Parathyroid adenoma (tissue), 2 donors: ENCODE results near the gene ZNF165.

Source experiments
- H2AFZ ChIP-seq: fragments of 300-600 bp; sonication (generic); one replicate; pipeline ENCODE4 v1.7.0; 2017; ENCODE audit warnings: antibody characterized with exemption, mild to moderate bottlenecking
- H3K27ac ChIP-seq: fragments of 300-600 bp; sonication (generic); one replicate; pipeline ENCODE4 v1.7.0; 2017
- H3K27me3 ChIP-seq: fragments of 300-600 bp; sonication (generic); one replicate; pipeline ENCODE4 v1.7.0; 2017; ENCODE audit warnings: low read length; ENCODE audit not compliant: control insufficient read depth, insufficient read depth
- H3K36me3 ChIP-seq: fragments of 300-600 bp; sonication (generic); one replicate; pipeline ENCODE4 v1.7.0; 2017; ENCODE audit warnings: low read length; ENCODE audit not compliant: control insufficient read depth, insufficient read depth
- H3K4me1 ChIP-seq: fragments of 300-600 bp; sonication (generic); one replicate; pipeline ENCODE4 v1.7.0; 2017; ENCODE audit warnings: control low read depth
- H3K4me2 ChIP-seq: fragments of 300-600 bp; sonication (generic); one replicate; pipeline ENCODE4 v1.7.0; 2017; ENCODE audit warnings: low read length
- H3K4me3 ChIP-seq: fragments of 300-600 bp; sonication (generic); one replicate; pipeline ENCODE4 v1.7.0; 2017; ENCODE audit warnings: low read depth, low read length
- H3K79me2 ChIP-seq: fragments of 300-600 bp; sonication (generic); one replicate; pipeline ENCODE4 v1.7.0; 2017; ENCODE audit warnings: control low read depth
- H3K9ac ChIP-seq: fragments of 300-600 bp; sonication (generic); one replicate; pipeline ENCODE4 v1.7.0; 2017; ENCODE audit warnings: mild to moderate bottlenecking
- H3K9me3 ChIP-seq: fragments of 300-600 bp; sonication (generic); one replicate; pipeline ENCODE4 v1.7.0; 2017; ENCODE audit warnings: low read length; ENCODE audit not compliant: control insufficient read depth
- TF ChIP-seq, protein P1 (sequence below): fragments of 300-600 bp; sonication (generic); IDR thresholded peaks from one replicate; pipeline ENCODE4 v1.7.0; 2017; ENCODE audit warnings: antibody characterized with exemption, mild to moderate bottlenecking
- donor health status: primary hyperparathyroidism.

The ZNF165 gene

DNA sequence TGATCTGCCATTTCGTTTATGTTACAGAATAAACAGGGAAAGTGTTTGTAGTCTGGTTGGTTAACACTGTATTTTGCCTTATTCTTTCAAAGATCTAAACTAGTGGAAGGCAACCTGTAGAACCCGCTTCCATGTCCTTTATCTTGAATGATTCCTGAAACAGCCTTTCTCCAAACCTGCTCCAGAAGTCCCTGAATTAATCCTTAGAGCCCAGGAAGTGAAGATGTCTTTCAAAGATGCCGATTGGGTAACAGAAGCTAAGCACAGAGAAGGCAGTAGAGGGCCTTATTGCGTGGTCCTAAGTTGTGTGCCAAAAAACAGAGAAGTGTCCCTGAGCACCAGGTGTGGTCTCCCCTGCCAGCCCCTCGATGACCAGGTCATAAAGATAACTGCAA is 24.9 kb downstream of the ZNF165 start:
- H3K4me3 ChIP-seq = peak overlapping the region; percentile 75
- no peaks in the 10 kb centered on the region for H3K27me3 ChIP-seq
- no peaks in the 10 kb centered on the region for H3K9me3 ChIP-seq
- H3K36me3 ChIP-seq = no peaks in the 10 kb centered on the region
- H3K9ac ChIP-seq = peak overlapping the region; percentile 78
- peaks cover 10% of the 10 kb centered on the region for H3K4me1 ChIP-seq
- TF ChIP-seq, protein P1, sequence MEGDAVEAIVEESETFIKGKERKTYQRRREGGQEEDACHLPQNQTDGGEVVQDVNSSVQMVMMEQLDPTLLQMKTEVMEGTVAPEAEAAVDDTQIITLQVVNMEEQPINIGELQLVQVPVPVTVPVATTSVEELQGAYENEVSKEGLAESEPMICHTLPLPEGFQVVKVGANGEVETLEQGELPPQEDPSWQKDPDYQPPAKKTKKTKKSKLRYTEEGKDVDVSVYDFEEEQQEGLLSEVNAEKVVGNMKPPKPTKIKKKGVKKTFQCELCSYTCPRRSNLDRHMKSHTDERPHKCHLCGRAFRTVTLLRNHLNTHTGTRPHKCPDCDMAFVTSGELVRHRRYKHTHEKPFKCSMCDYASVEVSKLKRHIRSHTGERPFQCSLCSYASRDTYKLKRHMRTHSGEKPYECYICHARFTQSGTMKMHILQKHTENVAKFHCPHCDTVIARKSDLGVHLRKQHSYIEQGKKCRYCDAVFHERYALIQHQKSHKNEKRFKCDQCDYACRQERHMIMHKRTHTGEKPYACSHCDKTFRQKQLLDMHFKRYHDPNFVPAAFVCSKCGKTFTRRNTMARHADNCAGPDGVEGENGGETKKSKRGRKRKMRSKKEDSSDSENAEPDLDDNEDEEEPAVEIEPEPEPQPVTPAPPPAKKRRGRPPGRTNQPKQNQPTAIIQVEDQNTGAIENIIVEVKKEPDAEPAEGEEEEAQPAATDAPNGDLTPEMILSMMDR = no peak
- H3K79me2 ChIP-seq = no peaks in the 10 kb centered on the region
- peak overlapping the region; percentile 91 for H3K27ac ChIP-seq
- H2AFZ ChIP-seq = peak overlapping the region; percentile 99
- peak overlapping the region; percentile 73 for H3K4me2 ChIP-seq

DNA sequence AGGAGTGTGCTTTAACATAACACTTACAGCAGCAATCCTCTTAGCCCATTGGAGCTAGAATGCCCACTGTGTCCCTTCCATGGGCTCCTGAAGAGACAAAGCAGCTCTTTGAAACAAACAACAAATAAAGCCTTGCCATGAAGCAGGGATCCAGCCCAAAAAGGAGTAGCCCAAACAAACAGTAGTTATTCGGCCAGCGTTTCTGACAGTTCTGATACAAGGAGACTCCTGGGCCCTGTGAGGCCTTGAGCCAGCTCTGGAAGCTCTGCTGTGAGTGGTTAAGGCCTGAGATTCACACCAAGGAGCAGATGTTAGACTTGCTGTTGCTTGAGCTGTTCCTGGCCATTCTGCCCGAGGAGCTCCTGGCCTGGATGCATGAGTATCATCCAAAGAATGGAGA is 27.1 kb downstream of the ZNF165 start:
- TF ChIP-seq, protein P1 = no peak
- H3K9ac ChIP-seq = no peak overlapping the region
- H3K36me3 ChIP-seq = no peaks in the 10 kb centered on the region
- H2AFZ ChIP-seq = no peak overlapping the region
- peaks cover 12% of the 10 kb centered on the region for H3K4me1 ChIP-seq
- H3K4me3 ChIP-seq = no peak overlapping the region
- no peaks in the 10 kb centered on the region for H3K9me3 ChIP-seq
- H3K4me2 ChIP-seq = no peak overlapping the region
- no peaks in the 10 kb centered on the region for H3K27me3 ChIP-seq
- no peaks in the 10 kb centered on the region for H3K79me2 ChIP-seq
- no peak overlapping the region for H3K27ac ChIP-seq

DNA sequence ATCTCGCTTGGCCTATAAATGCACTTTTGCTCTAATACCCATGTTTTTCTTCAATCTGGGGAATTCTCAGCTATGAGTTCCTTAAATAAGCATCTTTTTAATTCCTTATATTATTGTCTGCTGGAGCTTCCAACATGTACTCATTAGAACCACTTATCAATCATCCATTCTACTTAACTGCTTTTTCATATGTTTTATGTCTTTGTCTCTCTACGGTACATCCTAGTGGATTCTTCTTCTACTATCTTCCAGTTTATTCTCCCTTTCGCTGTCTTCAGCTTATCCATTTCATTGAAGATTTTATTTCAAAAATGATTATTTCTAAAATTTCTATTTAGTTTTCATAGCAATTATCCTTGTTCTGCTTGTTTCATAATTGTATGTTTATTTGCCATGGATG is 31.6 kb downstream of the ZNF165 start:
- TF ChIP-seq, protein P1 = no peak
- no peaks in the 10 kb centered on the region for H3K27me3 ChIP-seq
- H3K79me2 ChIP-seq = no peaks in the 10 kb centered on the region
- no peak overlapping the region for H2AFZ ChIP-seq
- H3K4me2 ChIP-seq = no peak overlapping the region
- H3K9me3 ChIP-seq = no peaks in the 10 kb centered on the region
- no peak overlapping the region for H3K9ac ChIP-seq
- H3K4me3 ChIP-seq = no peak overlapping the region
- H3K4me1 ChIP-seq = peaks cover 5% of the 10 kb centered on the region
- no peak overlapping the region for H3K27ac ChIP-seq
- no peaks in the 10 kb centered on the region for H3K36me3 ChIP-seq

DNA sequence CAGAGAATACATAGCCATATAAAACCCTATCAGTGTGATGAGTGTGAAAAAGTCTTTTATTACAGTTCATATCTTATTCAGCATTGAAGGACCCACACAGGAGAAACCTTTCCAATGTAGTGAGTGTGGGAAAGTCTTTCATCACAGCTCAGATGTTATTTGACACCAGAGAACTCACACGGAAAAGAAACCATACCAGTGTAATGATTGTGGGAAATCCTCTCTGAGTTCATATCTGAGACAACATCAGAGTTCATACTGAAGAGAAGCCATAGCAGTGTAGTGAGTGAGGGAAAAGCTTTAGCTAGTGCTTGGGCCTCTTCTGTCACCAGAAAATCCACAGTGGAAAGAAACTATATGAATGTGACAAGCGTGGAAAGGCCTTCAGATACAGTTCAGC is 35.4 kb downstream of the ZNF165 start:
- H3K9ac ChIP-seq = no peak overlapping the region
- H3K4me3 ChIP-seq = no peak overlapping the region
- H3K79me2 ChIP-seq = no peaks in the 10 kb centered on the region
- H3K27me3 ChIP-seq = no peaks in the 10 kb centered on the region
- H2AFZ ChIP-seq = no peak overlapping the region
- no peak overlapping the region for H3K4me2 ChIP-seq
- no peaks in the 10 kb centered on the region for H3K36me3 ChIP-seq
- H3K9me3 ChIP-seq = no peaks in the 10 kb centered on the region
- no peak overlapping the region for H3K27ac ChIP-seq
- TF ChIP-seq, protein P1 = no peak
- H3K4me1 ChIP-seq = peaks cover 5% of the 10 kb centered on the region

DNA sequence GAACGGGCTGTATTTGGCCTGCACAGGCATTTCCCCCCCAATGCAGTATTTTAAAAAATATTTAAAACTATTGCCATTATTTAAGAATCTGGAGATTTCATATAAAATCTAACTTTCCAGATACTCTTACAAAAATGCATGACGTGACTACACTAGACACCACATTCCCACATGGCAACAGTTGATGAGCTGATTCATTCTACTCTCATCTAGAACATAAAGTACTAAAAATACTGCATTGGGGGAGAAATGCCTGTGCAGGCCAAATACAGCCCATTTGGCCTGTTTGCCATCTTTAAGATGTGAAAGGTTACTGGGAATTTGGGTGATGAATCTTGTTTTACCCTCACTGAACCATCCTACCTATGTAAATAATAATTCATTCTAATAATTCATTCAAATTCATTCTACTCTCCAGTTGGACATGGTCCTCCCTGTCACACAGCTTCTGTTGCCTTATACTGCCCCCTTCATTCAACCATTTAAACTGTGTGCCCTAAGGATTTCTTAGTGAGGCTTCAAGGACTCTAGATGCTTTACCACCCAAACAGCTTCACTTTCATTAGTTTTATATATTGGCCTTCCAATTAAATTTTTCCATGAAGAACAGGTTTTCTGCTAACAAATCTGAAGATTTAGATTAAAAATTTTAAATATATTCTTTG is 37.1 kb downstream of the ZNF165 start:
- Histone ChIP-seq H3K79me2 (no peaks in the 10 kb centered on the region), H3K4me3 (no peak overlapping the region), H3K36me3 (no peaks in the 10 kb centered on the region), H3K4me2 (no peak overlapping the region), H3K27me3 (no peaks in the 10 kb centered on the region), H3K9ac (no peak overlapping the region), H3K4me1 (peaks cover 3% of the 10 kb centered on the region), H3K27ac (no peak overlapping the region), H2AFZ (no peak overlapping the region), H3K9me3 (no peaks in the 10 kb centered on the region)
- TF ChIP-seq, protein P1 = no peak
